ENCODE measurements around the gene FAM167B. TPM values are rescaled to one million over a fixed set of nuclear protein-coding genes. Genes with fewer than 3 reads are reported as not detected.

FAM167B gene
- total RNA-seq: 1.3 and 2.9 TPM in 2 replicates

GRCh38 chr1:32246888-32247273 lies at the start of gene FAM167B:
TSS of gene FAM167B (plus strand) at chr1:32247222. CDS start at chr1:32247422, 200 bp downstream.

GRCh38 chr1:32200226-32201010 lies 46.6 kb upstream of the FAM167B start, which contains the start of gene CCDC28B:
TSS of gene CCDC28B (plus strand) at chr1:32200595. CDS start at chr1:32201936, 1,341 bp downstream.

GRCh38 chr1:32205401-32206370 lies 41.3 kb upstream of the FAM167B start, which contains the start of gene IQCC:
TSS of gene IQCC (plus strand) at chr1:32205671. CDS start at chr1:32205682, 11 bp downstream.

GRCh38 chr1:32208891-32209328 lies 38.1 kb upstream of the FAM167B start, which contains the start of gene DCDC2B:
TSS of gene DCDC2B (plus strand) at chr1:32209089. CDS start at chr1:32209094, 5 bp downstream.

DNA sequence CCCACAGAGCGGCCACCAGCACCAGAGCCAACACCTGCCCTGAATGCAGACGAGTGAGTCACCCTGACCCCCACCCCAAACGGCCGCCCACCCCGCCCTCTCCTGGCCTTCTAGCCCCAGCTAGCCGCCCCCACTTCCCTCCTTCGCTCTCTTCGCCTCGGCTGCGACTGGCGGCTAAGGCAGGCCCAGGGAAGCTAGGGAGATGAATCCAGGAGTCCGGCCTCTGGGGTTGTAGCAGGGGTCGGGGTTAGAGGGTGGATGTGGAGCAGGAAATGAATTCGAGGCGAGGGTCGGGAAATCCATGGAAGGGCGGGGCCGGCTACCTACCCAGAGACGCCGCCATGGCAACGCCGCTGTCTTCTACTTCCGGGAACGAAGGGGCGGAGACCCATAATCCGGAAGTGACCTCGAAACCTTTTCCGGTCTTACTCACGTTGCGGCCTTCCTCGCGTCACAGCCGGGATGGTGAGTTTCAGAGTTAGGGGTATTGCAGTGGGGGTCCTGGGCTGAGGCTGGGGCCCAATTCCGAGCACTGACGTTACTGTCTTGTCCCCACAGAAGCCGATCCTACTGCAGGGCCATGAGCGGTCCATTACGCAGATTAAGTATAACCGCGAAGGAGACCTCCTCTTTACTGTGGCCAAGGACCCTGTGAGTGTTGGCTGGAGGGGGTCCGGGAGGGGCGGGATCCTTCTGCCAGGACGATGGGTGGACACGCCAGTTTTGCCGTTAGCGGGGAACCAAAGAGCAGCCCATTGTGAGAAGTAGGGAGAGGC lies 24.9 kb upstream of the FAM167B start, which contains the start of the genes EIF3I and TMEM234:
Gene EIF3I, plus strand, starts transcription at position 428 of the 776 bp plus-strand sequence. Its CDS starts 35 bp downstream, at position 463.
Gene TMEM234, minus strand, starts transcription at position 374 of the 776 bp plus-strand sequence. Its CDS starts 31 bp downstream, at position 343.

DNA sequence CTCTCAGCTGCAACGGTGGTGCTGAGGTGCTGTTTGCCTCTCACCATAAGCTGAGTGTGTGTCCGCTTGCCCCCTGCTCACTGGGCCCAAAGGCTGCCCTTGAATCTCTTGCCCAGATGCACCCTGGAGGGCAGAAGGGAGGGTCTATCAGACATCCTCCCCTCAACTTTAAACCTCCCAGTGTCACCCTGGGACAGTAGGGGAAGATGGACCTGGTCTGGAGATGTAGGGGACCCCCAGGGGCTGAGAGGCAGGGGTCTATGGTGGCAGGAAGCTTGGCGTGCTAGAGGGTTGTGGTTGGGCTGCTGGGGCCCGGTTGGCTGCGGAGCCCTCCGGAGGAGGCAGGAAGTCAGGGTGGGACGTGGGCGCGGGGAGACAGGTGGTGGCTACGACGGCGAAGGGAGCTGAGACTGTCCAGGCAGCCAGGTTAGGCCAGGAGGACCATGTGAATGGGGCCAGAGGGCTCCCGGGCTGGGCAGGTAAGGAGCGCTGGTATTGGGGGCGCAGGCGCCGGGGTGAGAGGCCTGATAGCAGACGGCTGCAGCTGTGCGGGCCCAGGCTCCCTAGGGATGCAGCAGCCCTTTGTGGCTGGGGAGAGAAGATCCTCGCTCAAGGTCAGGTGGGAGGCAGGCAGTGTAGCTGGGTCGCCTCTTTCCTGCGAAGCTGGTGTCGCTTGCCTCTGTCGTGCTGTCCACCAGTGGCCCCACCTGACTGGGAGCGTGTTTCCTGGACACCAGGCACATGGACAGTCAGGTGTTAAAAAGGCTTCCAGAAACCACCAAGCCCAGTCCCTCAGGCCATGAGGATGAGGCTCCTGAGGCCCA lies 4.1 kb downstream of the FAM167B start, which contains the start of gene LCK:
Gene LCK, plus strand, starts transcription at position 373 of the 824 bp plus-strand sequence. CDS start 23,065 bp downstream, outside the sequence.

GRCh38 chr1:32291708-32292538 lies 44.9 kb downstream of the FAM167B start, which contains the start of gene HDAC1:
TSS of gene HDAC1 (plus strand) at chr1:32292083. CDS start at chr1:32292170, 87 bp downstream.

Small RNA genes within 50 kb of the gene (small RNA-seq; reads per million reads assigned to genes)
- gene RF00017 (not detected), gene RF00019 (not detected)

Other genes starting within 250 kb of the FAM167B start
- 72.8 and 82.4 TPM in 2 replicates for gene KHDRBS1, start 233.4 kb upstream of the FAM167B start, total RNA-seq
- gene TMEM39B, start 174.3 kb upstream of the FAM167B start, total RNA-seq: 17.6 and 19.3 TPM in 2 replicates
- gene KPNA6, start 139.2 kb upstream of the FAM167B start, total RNA-seq: 75.8 and 84.3 TPM in 2 replicates
- gene TXLNA, start 67.5 kb upstream of the FAM167B start, total RNA-seq: 93.1 and 95.1 TPM in 2 replicates
- 11.8 and 12.4 TPM in 2 replicates for gene CCDC28B, start 46.6 kb upstream of the FAM167B start, total RNA-seq
- gene IQCC, start 41.6 kb upstream of the FAM167B start, total RNA-seq: 1.3 and 1.8 TPM in 2 replicates
- gene DCDC2B, start 38.1 kb upstream of the FAM167B start, total RNA-seq: not detected in 2 replicates
- gene TMEM234, start 24.9 kb upstream of the FAM167B start, total RNA-seq: 18.0 and 18.6 TPM in 2 replicates
- gene EIF3I, start 24.8 kb upstream of the FAM167B start, total RNA-seq: 309 and 330 TPM in 2 replicates
- not detected in 2 replicates for gene LCK, start 4.0 kb downstream of the FAM167B start, total RNA-seq
- 101 TPM in 2 replicates for gene HDAC1, start 44.9 kb downstream of the FAM167B start, total RNA-seq
- 173 and 204 TPM in 2 replicates for gene MARCKSL1, start 89.0 kb downstream of the FAM167B start, total RNA-seq
- 1.8 and 2.0 TPM in 2 replicates for gene FAM229A, start 115.3 kb downstream of the FAM167B start, total RNA-seq
- 0.19 and 0.98 TPM in 2 replicates for gene TSSK3, start 115.3 kb downstream of the FAM167B start, total RNA-seq
- 60.4 and 65.8 TPM in 2 replicates for gene BSDC1, start 147.2 kb downstream of the FAM167B start, total RNA-seq
- gene ZBTB8B, start 217.8 kb downstream of the FAM167B start, total RNA-seq: under 0.01 TPM in 2 replicates

Measured in vein endothelial cell (primary cell).